Natural killer cell (primary cell): Measurements from ENCODE around the gene SDHB. TPM values are rescaled to one million over a fixed set of nuclear protein-coding genes. Genes with fewer than 3 reads are reported as not detected.

ENCODE experiments used
- ATAC-seq, 3 donors: fragments of 150-1000 bp in 2 of 3; fragments of 200-7000 bp in 1 of 3; cut with Tn5 transposase; 1 replicate in 1 of 3; 2 replicates in 2 of 3; pipeline ENCODE4 v1.10.0; 2021; ENCODE audit warnings: mild to moderate bottlenecking in 2 of 3, moderate library complexity in 2 of 3
- DNase-seq, 2 donors: peaks; one replicate each; pipeline versions ENCODE4 v3.0.0 to v3.0.0-alpha.2; 2013 to 2021; ENCODE audit warnings: mixed read lengths in 1 of 2
- H3K27ac ChIP-seq: one replicate; pipeline ENCODE4 v1.5.1; 2013; ENCODE audit warnings: mild to moderate bottlenecking, low read length
- H3K27me3 ChIP-seq: one replicate; pipeline ENCODE4 v1.6.1; 2013; ENCODE audit warnings: low read length; ENCODE audit not compliant: control insufficient read depth, insufficient read depth
- H3K36me3 ChIP-seq: one replicate; pipeline ENCODE4 v1.6.1; 2013; ENCODE audit warnings: low read length; ENCODE audit not compliant: control insufficient read depth, insufficient read depth
- H3K4me1 ChIP-seq: one replicate; pipeline ENCODE4 v1.6.1; 2013; ENCODE audit warnings: low read length; ENCODE audit not compliant: control insufficient read depth, insufficient read depth
- H3K4me3 ChIP-seq: one replicate; pipeline ENCODE4 v1.5.1; 2013; ENCODE audit warnings: low read length
- H3K9me3 ChIP-seq: one replicate; pipeline ENCODE4 v1.6.1; 2013; ENCODE audit warnings: low read length; ENCODE audit not compliant: control insufficient read depth, insufficient read depth
- H3K27ac Mint-ChIP-seq, 2 donors: one replicate each; pipeline ENCODE4 v1.8.0; 2022; ENCODE audit warnings: mild to moderate bottlenecking in 2 of 2, mixed read lengths in 2 of 2, moderate library complexity in 1 of 2
- H3K27me3 Mint-ChIP-seq, 2 donors: one replicate each; pipeline ENCODE4 v1.8.0; 2022; ENCODE audit warnings: low read depth in 2 of 2, mixed read lengths in 2 of 2
- H3K36me3 Mint-ChIP-seq: one replicate; pipeline ENCODE4 v1.8.0; 2022; ENCODE audit warnings: mixed read lengths
- H3K4me1 Mint-ChIP-seq, 2 donors: one replicate each; pipeline ENCODE4 v1.8.0; 2022; ENCODE audit warnings: mixed read lengths in 2 of 2
- H3K4me3 Mint-ChIP-seq: one replicate; pipeline ENCODE4 v1.8.0; 2022; ENCODE audit warnings: mild to moderate bottlenecking, moderate library complexity, mixed read lengths
- H3K9me3 Mint-ChIP-seq, 2 donors: one replicate each; pipeline ENCODE4 v1.8.0; 2022; ENCODE audit warnings: mixed read lengths in 2 of 2
- WGBS: methylation state at CpG from one replicate; pipeline ENCODE4 v1.1.7; 2013; ENCODE audit warnings: missing lambda C conversion rate; ENCODE audit not compliant: insufficient coverage; 5-methylcytosine and 5-hydroxymethylcytosine counted together
- intact Hi-C: fragments of 100-400 bp; cut with micrococcal nuclease; formaldehyde crosslinking; loops from one replicate; pipeline ENCODE4 v1.14.2; 2022
- total RNA-seq, 4 donors: library from RNA; stranded (reverse); fragments of 120-200 nt in 1 of 4; gene quantifications; one replicate each; pipeline versions ENCODE4 v1.2.3 to v1.2.4, GENCODE V29; 2013 to 2022
- TF ChIP-seq, protein P1 (sequence below): fragments of 200-600 bp; IDR thresholded peaks from one replicate; pipeline ENCODE4 v1.8.0; 2022; ENCODE audit warnings: antibody characterized with exemption

Gene SDHB
- total RNA-seq, 3 donors from 2014 or later (not counting 1 experiment from before 2014, with no cell fraction given), result 56.8 to 62.6 (median 59.5) TPM

- Histone ChIP-seq H3K4me3 (no peak overlapping the region), H3K4me1 (no peaks in the 10 kb centered on the region), H3K27ac (no peak overlapping the region), H3K9me3 (no peaks in the 10 kb centered on the region), H3K27me3 (no peaks in the 10 kb centered on the region), H3K36me3 (peaks cover 21% of the 10 kb centered on the region)
- intact Hi-C loops, result no loop called here
- no peaks in the 10 kb centered on the region for H3K27me3 Mint-ChIP-seq
- 93% methylated on average over 15 of the region's 15 CpGs for WGBS
- no peak for ATAC-seq
- no peaks in the 10 kb centered on the region for H3K9me3 Mint-ChIP-seq
- no peak overlapping the region for H3K4me3 Mint-ChIP-seq
- H3K27ac Mint-ChIP-seq, result no peak overlapping the region
- H3K4me1 Mint-ChIP-seq, result no peaks in the 10 kb centered on the region
- peaks cover 5% of the 10 kb centered on the region for H3K36me3 Mint-ChIP-seq
- TF ChIP-seq, protein P1, sequence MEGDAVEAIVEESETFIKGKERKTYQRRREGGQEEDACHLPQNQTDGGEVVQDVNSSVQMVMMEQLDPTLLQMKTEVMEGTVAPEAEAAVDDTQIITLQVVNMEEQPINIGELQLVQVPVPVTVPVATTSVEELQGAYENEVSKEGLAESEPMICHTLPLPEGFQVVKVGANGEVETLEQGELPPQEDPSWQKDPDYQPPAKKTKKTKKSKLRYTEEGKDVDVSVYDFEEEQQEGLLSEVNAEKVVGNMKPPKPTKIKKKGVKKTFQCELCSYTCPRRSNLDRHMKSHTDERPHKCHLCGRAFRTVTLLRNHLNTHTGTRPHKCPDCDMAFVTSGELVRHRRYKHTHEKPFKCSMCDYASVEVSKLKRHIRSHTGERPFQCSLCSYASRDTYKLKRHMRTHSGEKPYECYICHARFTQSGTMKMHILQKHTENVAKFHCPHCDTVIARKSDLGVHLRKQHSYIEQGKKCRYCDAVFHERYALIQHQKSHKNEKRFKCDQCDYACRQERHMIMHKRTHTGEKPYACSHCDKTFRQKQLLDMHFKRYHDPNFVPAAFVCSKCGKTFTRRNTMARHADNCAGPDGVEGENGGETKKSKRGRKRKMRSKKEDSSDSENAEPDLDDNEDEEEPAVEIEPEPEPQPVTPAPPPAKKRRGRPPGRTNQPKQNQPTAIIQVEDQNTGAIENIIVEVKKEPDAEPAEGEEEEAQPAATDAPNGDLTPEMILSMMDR, result no peak
- no peak for DNase-seq
Measured at GRCh38 chr1:16993521-16994038, 60.3 kb downstream of the SDHB start.

DNA sequence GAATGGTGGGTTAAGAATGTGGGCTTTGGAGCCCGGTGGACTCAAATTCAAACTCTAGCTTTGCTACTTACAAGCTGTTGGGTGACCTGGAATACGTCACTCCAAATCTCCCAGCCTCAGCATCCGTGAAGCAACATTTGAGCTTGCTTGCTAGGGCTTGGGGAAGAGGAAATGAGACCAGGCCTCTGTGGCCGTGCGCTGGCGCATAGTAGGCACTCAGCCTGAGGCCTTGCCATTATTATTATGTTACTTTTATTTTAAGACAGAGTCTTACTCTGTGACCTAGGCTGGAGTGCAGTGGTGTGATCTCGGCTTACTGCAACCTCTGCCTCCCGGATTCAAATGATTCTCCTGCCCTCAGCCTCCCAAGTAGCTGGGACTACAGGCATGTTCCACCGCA is 61.2 kb downstream of the SDHB start:
- no peaks in the 10 kb centered on the region for H3K9me3 Mint-ChIP-seq
- H3K27me3 Mint-ChIP-seq, result no peaks in the 10 kb centered on the region
- no peak overlapping the region for H3K4me3 Mint-ChIP-seq
- ATAC-seq (no peak), DNase-seq (no peak)
- no peaks in the 10 kb centered on the region for H3K36me3 Mint-ChIP-seq
- no peaks in the 10 kb centered on the region for H3K27me3 ChIP-seq
- intact Hi-C loops, result no loop called here
- H3K4me3 ChIP-seq, result no peak overlapping the region
- no peaks in the 10 kb centered on the region for H3K4me1 ChIP-seq
- TF ChIP-seq, protein P1, result no peak
- H3K27ac Mint-ChIP-seq, result no peak overlapping the region
- no peaks in the 10 kb centered on the region for H3K9me3 ChIP-seq
- H3K36me3 ChIP-seq, result peaks cover 22% of the 10 kb centered on the region
- no peaks in the 10 kb centered on the region for H3K4me1 Mint-ChIP-seq
- 98% methylated on average over 9 of the region's 9 CpGs for WGBS
- H3K27ac ChIP-seq, result no peak overlapping the region

GRCh38 chr1:16992102-16992501 is 61.7 kb downstream of the SDHB start:
- peaks cover 22% of the 10 kb centered on the region for H3K36me3 ChIP-seq
- no peaks in the 10 kb centered on the region for H3K4me1 Mint-ChIP-seq
- 90% methylated on average over 12 of the region's 12 CpGs for WGBS
- H3K27me3 Mint-ChIP-seq, result no peaks in the 10 kb centered on the region
- H3K9me3 ChIP-seq, result no peaks in the 10 kb centered on the region
- intact Hi-C loops, result no loop called here
- ATAC-seq, result no peak
- H3K27ac Mint-ChIP-seq, result no peak overlapping the region
- no peak overlapping the region for H3K4me3 ChIP-seq
- no peaks in the 10 kb centered on the region for H3K27me3 ChIP-seq
- no peaks in the 10 kb centered on the region for H3K4me1 ChIP-seq
- TF ChIP-seq, protein P1, result no peak
- H3K36me3 Mint-ChIP-seq, result no peaks in the 10 kb centered on the region
- DNase-seq, result no peak
- H3K9me3 Mint-ChIP-seq, result no peaks in the 10 kb centered on the region
- no peak overlapping the region for H3K4me3 Mint-ChIP-seq
- no peak overlapping the region for H3K27ac ChIP-seq

GRCh38 chr1:16991571-16991970 is 62.3 kb downstream of the SDHB start:
- Histone ChIP-seq H3K4me3 (no peak overlapping the region), H3K36me3 (peaks cover 20% of the 10 kb centered on the region), H3K9me3 (no peaks in the 10 kb centered on the region), H3K27ac (no peak overlapping the region), H3K27me3 (no peaks in the 10 kb centered on the region), H3K4me1 (no peaks in the 10 kb centered on the region)
- TF ChIP-seq, protein P1, result no peak
- intact Hi-C loops, result no loop called here
- Mint-ChIP-seq H3K9me3 (no peaks in the 10 kb centered on the region), H3K27ac (no peak overlapping the region), H3K27me3 (no peaks in the 10 kb centered on the region), H3K4me3 (no peak overlapping the region), H3K4me1 (no peaks in the 10 kb centered on the region), H3K36me3 (no peaks in the 10 kb centered on the region)
- DNase-seq, result no peak
- 96% methylated on average over 12 of the region's 12 CpGs for WGBS
- no peak for ATAC-seq
